IMR-90 (cell line): ENCODE data around the gene APOL2. TPM values are rescaled to one million over a fixed set of nuclear protein-coding genes. Genes with fewer than 3 reads are reported as not detected.

Source experiments
- ATAC-seq: fragments of 200-7000 bp; cut with Tn5 transposase; 2 replicates; pipeline ENCODE4 v1.9.1; 2020; ENCODE audit warnings: low read depth, mild to moderate bottlenecking, moderate library complexity
- BruUV-seq: library from RNA; stranded (reverse); fragments of 400-500 nt; replicated peaks from 2 replicates; lab custom pipeline; 2021; lab: Mats Ljungman, UMichigan
- CTCF ChIA-PET: fragments of 300-600 bp; formaldehyde crosslinking; extraction: SDS; loops from one replicate; lab custom pipeline; 2021; ENCODE audit warnings: antibody characterized with exemption; lab: Yijun Ruan, JAX
- POLR2A ChIA-PET: fragments of 300-600 bp; sonication (Branson Sonifier 250); formaldehyde crosslinking; loops from one replicate; lab custom pipeline; 2022; ENCODE audit warnings: antibody characterized with exemption; ENCODE audit not compliant: unreplicated experiment; lab: Charles Lee
- DNase-seq: peaks from one replicate; pipeline ENCODE4 v3.0.0; 2013
- H2AFZ ChIP-seq: replicated peaks from 2 replicates; pipeline ENCODE3; 2013; ENCODE audit warnings: low read length, mild to moderate bottlenecking; ENCODE audit not compliant: poor library complexity
- H2AK5ac ChIP-seq: 2 replicates; pipeline ENCODE4 v1.6.1; 2013; ENCODE audit warnings: low read depth, low read length, inconsistent platforms
- H2AK9ac ChIP-seq: replicated peaks from 2 replicates; pipeline ENCODE3; 2013; ENCODE audit warnings: mild to moderate bottlenecking, low read depth, low read length, moderate library complexity; ENCODE audit not compliant: poor library complexity
- H2BK120ac ChIP-seq: 2 replicates; pipeline ENCODE4 v1.6.1; 2013; ENCODE audit warnings: low read depth, low read length, inconsistent platforms
- H2BK15ac ChIP-seq: 3 replicates; pipeline ENCODE4 v1.6.1; 2013; ENCODE audit warnings: low read depth, low read length, inconsistent platforms
- H2BK20ac ChIP-seq: 2 replicates; pipeline ENCODE4 v1.6.1; 2013; ENCODE audit warnings: low read depth, mild to moderate bottlenecking, inconsistent platforms, low read length, moderate library complexity
- H2BK5ac ChIP-seq: 2 replicates; pipeline ENCODE4 v1.6.1; 2013; ENCODE audit warnings: mild to moderate bottlenecking, low read depth, low read length, inconsistent platforms; ENCODE audit not compliant: poor library complexity, severe bottlenecking
- H3K14ac ChIP-seq: replicated peaks from 2 replicates; pipeline ENCODE4 v1.6.1; 2013; ENCODE audit warnings: low read depth, low read length, inconsistent platforms
- H3K18ac ChIP-seq: 2 replicates; pipeline ENCODE4 v1.6.1; 2013; ENCODE audit warnings: low read depth, low read length, control low read depth
- H3K23ac ChIP-seq: 2 replicates; pipeline ENCODE4 v1.6.1; 2013; ENCODE audit warnings: low read depth, low read length, inconsistent platforms
- H3K27ac ChIP-seq: 2 replicates; pipeline ENCODE4 v1.5.1; 2013; ENCODE audit warnings: mild to moderate bottlenecking, control low read depth, low read length; ENCODE audit not compliant: insufficient read depth
- H3K27me3 ChIP-seq: 2 replicates; pipeline ENCODE4 v1.6.1; 2013; ENCODE audit warnings: low read length; ENCODE audit not compliant: control insufficient read depth, insufficient read depth
- H3K36me3 ChIP-seq: 2 replicates; pipeline ENCODE4 v1.6.1; 2013; ENCODE audit warnings: low read length, mixed read lengths; ENCODE audit not compliant: control insufficient read depth, insufficient read depth
- H3K4ac ChIP-seq: 2 replicates; pipeline ENCODE4 v1.6.1; 2013; ENCODE audit warnings: low read depth, low read length, inconsistent platforms
- H3K4me1 ChIP-seq: 2 replicates; pipeline ENCODE4 v1.6.1; 2013; ENCODE audit warnings: low read length, mixed read lengths; ENCODE audit not compliant: control insufficient read depth, insufficient read depth
- H3K4me2 ChIP-seq: 2 replicates; pipeline ENCODE4 v1.6.1; 2013; ENCODE audit warnings: low read depth, mild to moderate bottlenecking, control low read depth, low read length, moderate library complexity
- H3K4me3 ChIP-seq: 2 replicates; pipeline ENCODE4 v1.5.1; 2013; ENCODE audit warnings: low read depth, mild to moderate bottlenecking, control low read depth, low read length, moderate library complexity; ENCODE audit not compliant: insufficient read depth
- H3K56ac ChIP-seq: 2 replicates; pipeline ENCODE4 v1.6.1; 2013; ENCODE audit warnings: low read length, inconsistent platforms; ENCODE audit not compliant: insufficient read depth; ENCODE audit errors: extremely low read depth
- H3K79me1 ChIP-seq, 2 experiments: 2 replicates each; pipeline ENCODE4 v1.6.1; 2013; ENCODE audit warnings: low read length in 2 of 2, inconsistent platforms in 1 of 2, low read depth in 1 of 2
- H3K9ac ChIP-seq: 2 replicates; pipeline ENCODE4 v1.6.1; 2013; ENCODE audit warnings: low read depth, low read length, control low read depth
- H3K9me1 ChIP-seq: 2 replicates; pipeline ENCODE4 v1.6.1; 2013; ENCODE audit warnings: low read length, inconsistent platforms; ENCODE audit not compliant: insufficient read depth
- H3K9me3 ChIP-seq: 2 replicates; pipeline ENCODE4 v1.6.1; 2013; ENCODE audit warnings: low read length; ENCODE audit not compliant: control insufficient read depth, insufficient read depth
- H4K20me1 ChIP-seq: 2 replicates; pipeline ENCODE4 v1.6.1; 2013; ENCODE audit warnings: low read length, inconsistent platforms; ENCODE audit not compliant: insufficient read depth
- H4K5ac ChIP-seq: 2 replicates; pipeline ENCODE4 v1.6.1; 2013; ENCODE audit warnings: mild to moderate bottlenecking, low read depth, low read length, control low read depth
- H4K8ac ChIP-seq, 2 experiments: 2 replicates each; pipeline ENCODE4 v1.6.1; 2013; ENCODE audit warnings: low read depth in 2 of 2, low read length in 2 of 2, control low read depth in 1 of 2, inconsistent platforms in 1 of 2
- H4K91ac ChIP-seq: 2 replicates; pipeline ENCODE4 v1.6.1; 2013; ENCODE audit warnings: low read depth, low read length, inconsistent platforms; ENCODE audit not compliant: insufficient read depth
- BHLHE40 ChIP-seq: fragments of 150-350 bp; IDR thresholded peaks from 2 replicates; pipeline ENCODE4 v1.6.1; 2016; ENCODE audit warnings: mild to moderate bottlenecking, low read depth, low read length
- CEBPB ChIP-seq: IDR thresholded peaks from 2 replicates; pipeline ENCODE4 v1.6.1; 2012; ENCODE audit warnings: low read depth, low read length, improper control_type of control experiment
- CHD1 ChIP-seq: IDR thresholded peaks from 2 replicates; pipeline ENCODE4 v1.6.1; 2012; ENCODE audit warnings: low read depth, low read length, improper control_type of control experiment
- CTCF ChIP-seq: conservative IDR thresholded peaks from 2 replicates; pipeline ENCODE4 v1.5.1; 2012; ENCODE audit warnings: mild to moderate bottlenecking, low read depth, low read length, improper control_type of control experiment
- ELK1 ChIP-seq: fragments of 150-350 bp; IDR thresholded peaks from 2 replicates; pipeline ENCODE4 v1.6.1; 2016; ENCODE audit warnings: low read depth, mild to moderate bottlenecking, low read length, moderate library complexity, borderline replicate concordance
- FOS ChIP-seq: fragments of 150-350 bp; IDR thresholded peaks from 2 replicates; pipeline ENCODE4 v1.6.1; 2016; ENCODE audit warnings: low read depth, low read length
- MAFK ChIP-seq: IDR thresholded peaks from 2 replicates; pipeline ENCODE4 v1.6.1; 2012; ENCODE audit warnings: low read depth, low read length, improper control_type of control experiment
- MAZ ChIP-seq: IDR thresholded peaks from 2 replicates; pipeline ENCODE4 v1.6.1; 2012; ENCODE audit warnings: low read depth, mild to moderate bottlenecking, low read length, improper control_type of control experiment, moderate library complexity, borderline replicate concordance
- MXI1 ChIP-seq: IDR thresholded peaks from 2 replicates; pipeline ENCODE4 v1.6.1; 2012; ENCODE audit warnings: low read depth, mild to moderate bottlenecking, low read length, moderate library complexity, borderline replicate concordance
- NFE2L2 ChIP-seq: fragments of 150-350 bp; IDR thresholded peaks from 2 replicates; pipeline ENCODE4 v1.6.1; 2016; ENCODE audit warnings: low read depth, mild to moderate bottlenecking, low read length
- POLR2A ChIP-seq: IDR thresholded peaks from 2 replicates; pipeline ENCODE4 v1.6.1; 2012; ENCODE audit warnings: mild to moderate bottlenecking, low read depth, low read length
- RAD21 ChIP-seq: IDR thresholded peaks from 2 replicates; pipeline ENCODE4 v1.6.1; 2012; ENCODE audit warnings: low read length, improper control_type of control experiment
- RCOR1 ChIP-seq: IDR thresholded peaks from 2 replicates; pipeline ENCODE4 v1.6.1; 2012; ENCODE audit warnings: mild to moderate bottlenecking, low read length, improper control_type of control experiment; ENCODE audit not compliant: insufficient replicate concordance
- RFX5 ChIP-seq: IDR thresholded peaks from 2 replicates; pipeline ENCODE4 v1.8.0; 2012; ENCODE audit warnings: low read depth, mild to moderate bottlenecking, low read length, moderate library complexity
- SMC3 ChIP-seq: fragments of 150-350 bp; IDR thresholded peaks from 2 replicates; pipeline ENCODE4 v1.6.1; 2016; ENCODE audit warnings: low read depth, mild to moderate bottlenecking, antibody characterized with exemption, low read length, moderate library complexity
- USF2 ChIP-seq: fragments of 150-350 bp; IDR thresholded peaks from 2 replicates; pipeline ENCODE4 v1.6.1; 2017; ENCODE audit warnings: mild to moderate bottlenecking, antibody characterized with exemption, low read length, low read depth
- WGBS, 2 experiments: methylation state at CpG; one replicate each; pipeline versions ENCODE4 v1.1.5 to v1.1.7; 2013; ENCODE audit warnings: missing lambda C conversion rate in 2 of 2; ENCODE audit not compliant: insufficient read length in 1 of 2; ENCODE audit errors: extremely low coverage in 2 of 2; 5-methylcytosine and 5-hydroxymethylcytosine counted together
- dilution Hi-C: fragments of 300-500 bp; cut with HindIII; formaldehyde crosslinking; loops from one replicate; pipeline ENCODE4 v1.14.3; 2018; ENCODE audit warnings: low sequenced_read_pairs; ENCODE audit not compliant: unreplicated experiment
- in situ Hi-C: fragments of 300-500 bp; cut with MboI; formaldehyde crosslinking; loops from 3 replicates; pipeline ENCODE4 v1.14.3; 2019; ENCODE audit warnings: low sequenced_read_pairs, inconsistent platforms, mixed read lengths
- intact Hi-C: fragments of 100-400 bp; cut with micrococcal nuclease; formaldehyde crosslinking; loops from 2 replicates; pipeline ENCODE4 v1.10.0; 2022
- polyA plus RNA-seq, 3 experiments: library from polyadenylated mRNA; depleted of rRNA; stranded (reverse); fragments of >200 nt; gene quantifications; 2 replicates each; pipeline ENCODE4 v1.2.3, GENCODE V29; 2012; ENCODE audit warnings: low replicate concordance in 1 of 3
- total RNA-seq: library from RNA; depleted of rRNA; stranded (reverse); fragments of >200 nt; gene quantifications from 2 replicates; pipeline ENCODE4 v1.2.3, GENCODE V29; 2012

APOL2 gene
- total and polyA plus RNA-seq, 2 of the 4 experiments (the other 2 are of a cell fraction) = 13.1 to 57.5 TPM

DNA sequence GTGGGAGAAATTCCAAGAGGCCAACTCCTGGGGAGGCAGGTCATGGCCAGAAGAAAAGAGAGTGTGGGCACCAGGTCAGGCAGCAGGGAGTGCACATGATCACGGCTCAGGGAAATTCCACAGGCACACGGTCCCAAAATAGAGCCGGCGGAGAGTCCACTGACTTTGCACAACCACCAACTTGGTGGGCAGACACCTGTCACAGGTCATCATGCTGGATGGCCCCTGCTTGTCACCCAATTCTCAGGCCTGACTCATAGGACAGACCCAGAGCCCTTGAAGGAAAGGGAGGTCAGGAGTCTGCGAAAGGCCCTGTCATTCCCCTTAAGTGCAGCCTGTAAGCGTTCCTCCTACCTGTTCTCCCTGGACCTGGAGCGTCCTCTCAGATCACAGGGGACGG is 15.8 kb downstream of the APOL2 start:
- H3K9me3 ChIP-seq = no peaks in the 10 kb centered on the region
- ATAC-seq = no peak
- no peak overlapping the region for H3K56ac ChIP-seq
- H3K27me3 ChIP-seq = no peaks in the 10 kb centered on the region
- H3K18ac ChIP-seq = no peak overlapping the region
- no peak overlapping the region for H3K4ac ChIP-seq
- no peak for TF ChIP-seq CEBPB
- TF ChIP-seq SMC3 = no peak
- no peak for TF ChIP-seq RFX5
- no peak for TF ChIP-seq CTCF
- TF ChIP-seq MAZ = no peak
- no peak for TF ChIP-seq ELK1
- no peak for TF ChIP-seq BHLHE40
- no peak for TF ChIP-seq RAD21
- no peak for TF ChIP-seq POLR2A
- no peak for TF ChIP-seq CHD1
- TF ChIP-seq USF2 = no peak
- no peak for TF ChIP-seq FOS
- no peak for TF ChIP-seq MAFK
- TF ChIP-seq MXI1 = no peak
- TF ChIP-seq NFE2L2 = no peak
- TF ChIP-seq RCOR1 = no peak
- no peak overlapping the region for H2AFZ ChIP-seq
- no peak overlapping the region for H4K8ac ChIP-seq
- intact Hi-C loops = no loop called here
- peaks cover 8% of the 10 kb centered on the region for H3K36me3 ChIP-seq
- POLR2A ChIA-PET = no interaction called here
- H2BK15ac ChIP-seq = no peak overlapping the region
- H2AK5ac ChIP-seq = no peak overlapping the region
- H3K23ac ChIP-seq = no peak overlapping the region
- no peaks in the 10 kb centered on the region for H3K79me1 ChIP-seq
- H2BK5ac ChIP-seq = no peak overlapping the region
- no peak overlapping the region for H4K5ac ChIP-seq
- H3K27ac ChIP-seq = no peak overlapping the region
- peaks cover 4% of the 10 kb centered on the region; the same call in 1 of the 2 replicates for H3K9me1 ChIP-seq
- no peak overlapping the region for H3K14ac ChIP-seq
- no peak overlapping the region for H4K91ac ChIP-seq
- no peaks in the 10 kb centered on the region for H4K20me1 ChIP-seq
- H3K4me3 ChIP-seq = no peak overlapping the region
- no CpG with 5 or more reads among the region's 8 CpGs for WGBS, 2 experiments
- dilution Hi-C loops = no loop called here
- no peak overlapping the region for H2AK9ac ChIP-seq
- H3K4me1 ChIP-seq = peaks cover 3% of the 10 kb centered on the region; the same call in 1 of the 2 replicates
- no peak overlapping the region for H2BK20ac ChIP-seq
- CTCF ChIA-PET = no interaction called here
- H3K4me2 ChIP-seq = no peak overlapping the region
- no peak overlapping the region for H3K9ac ChIP-seq
- H2BK120ac ChIP-seq = no peak overlapping the region
- no TSS peak for BruUV-seq
- in situ Hi-C loops = no loop called here
- DNase-seq = no peak
